RPMI7951 (cell line): Measurements from ENCODE around the gene TGM2. TPM values are rescaled to one million over a fixed set of nuclear protein-coding genes. Genes with fewer than 3 reads are reported as not detected.

ENCODE experiments used
- DNase-seq: peaks from one replicate; pipeline ENCODE4 v3.0.0-alpha.2; 2012; ENCODE audit warnings: low read depth
- total RNA-seq: library from RNA; depleted of rRNA; stranded (reverse); fragments of >200 nt; shearing (Covaris generic); gene quantifications from 2 replicates; pipeline ENCODE4 v1.2.3, GENCODE V29; 2014; rRNA removed

Gene TGM2
- total RNA-seq, 1 experiment from 2014 or later = 650 TPM

GRCh38 chr20:38092915-38093314 lies 72.2 kb downstream of the TGM2 start:
- no peak for DNase-seq

- DNase-seq = peak; percentile 42
Measured at GRCh38 chr20:38092260-38092857, 72.7 kb downstream of the TGM2 start.

GRCh38 chr20:38091441-38092216 lies 73.4 kb downstream of the TGM2 start:
- DNase-seq = no peak

- no peak for DNase-seq
Measured at GRCh38 chr20:38090061-38090460, 75.0 kb downstream of the TGM2 start.

GRCh38 chr20:38089500-38089899 lies 75.6 kb downstream of the TGM2 start:
- DNase-seq = no peak

GRCh38 chr20:38085026-38085425 lies 80.0 kb downstream of the TGM2 start:
- DNase-seq = no peak

GRCh38 chr20:38084425-38084951 lies 80.6 kb downstream of the TGM2 start:
- DNase-seq = no peak

- no peak for DNase-seq
Measured at GRCh38 chr20:38083338-38084048, 81.6 kb downstream of the TGM2 start.

GRCh38 chr20:38082894-38083293 lies 82.2 kb downstream of the TGM2 start:
- DNase-seq = no peak

- DNase-seq = no peak
Measured at GRCh38 chr20:38081575-38081974, 83.5 kb downstream of the TGM2 start.

GRCh38 chr20:38079353-38079752 lies 85.7 kb downstream of the TGM2 start:
- DNase-seq = no peak

- no peak for DNase-seq
Measured at GRCh38 chr20:38078084-38078483, 87.0 kb downstream of the TGM2 start.

Other genes with a start within 250 kb of the TGM2 start
- gene TTI1, start 131.8 kb downstream of the TGM2 start, total RNA-seq = 30.6 and 36.4 TPM in 2 replicates
- gene RPRD1B, start 131.5 kb downstream of the TGM2 start, total RNA-seq = 21.5 and 22.3 TPM in 2 replicates
- gene KIAA1755, start 95.5 kb upstream of the TGM2 start, total RNA-seq = 0.59 and 1.1 TPM in 2 replicates
- gene BPI, start 138.9 kb upstream of the TGM2 start, total RNA-seq = 0.24 and 0.29 TPM in 2 replicates
- gene LBP, start 181.2 kb upstream of the TGM2 start, total RNA-seq = not detected in 2 replicates